Panc1 (cell line): ENCODE data around the gene GAREM2. TPM values are rescaled to one million over a fixed set of nuclear protein-coding genes. Genes with fewer than 3 reads are reported as not detected.

Source experiments
- ATAC-seq: fragments of 200-7000 bp; cut with Tn5 transposase; 2 replicates; pipeline ENCODE4 v1.9.1; 2020; ENCODE audit warnings: mild to moderate bottlenecking, moderate library complexity
- BruUV-seq: library from RNA; stranded (reverse); fragments of 400-500 nt; replicated peaks from 2 replicates; lab custom pipeline; 2021; lab: Mats Ljungman, UMichigan
- CTCF ChIA-PET: fragments of 300-600 bp; sonication (Branson Sonifier 250); formaldehyde crosslinking; loops from one replicate; lab custom pipeline; 2022; ENCODE audit warnings: antibody characterized with exemption; lab: Charles Lee
- POLR2A ChIA-PET: fragments of 300-600 bp; sonication (Branson Sonifier 250); formaldehyde crosslinking; loops from one replicate; lab custom pipeline; 2022; ENCODE audit warnings: antibody characterized with exemption; lab: Charles Lee
- DNase-seq: peaks from one replicate; pipeline ENCODE4 v3.0.0-alpha.2; 2010; ENCODE audit warnings: low read depth, low spot score
- H3K27ac ChIP-seq: 2 replicates; pipeline ENCODE4 v1.5.1; 2011; ENCODE audit warnings: mild to moderate bottlenecking, low read length, inconsistent platforms
- H3K27me3 ChIP-seq: fragments of 200-500 bp; sonication (Bioruptor generic); 2 replicates; pipeline ENCODE4 v1.6.0; 2014; ENCODE audit warnings: low read length, inconsistent platforms; ENCODE audit not compliant: control insufficient read depth, insufficient read depth
- H3K36me3 ChIP-seq: fragments of 200-500 bp; sonication (Bioruptor generic); 2 replicates; pipeline ENCODE4 v1.5.1; 2014; ENCODE audit warnings: inconsistent platforms, mild to moderate bottlenecking, low read length, moderate library complexity; ENCODE audit not compliant: control insufficient read depth, insufficient read depth
- H3K4me1 ChIP-seq: 2 replicates; pipeline ENCODE4 v1.5.1; 2011; ENCODE audit warnings: inconsistent platforms, mild to moderate bottlenecking, low read length, moderate library complexity; ENCODE audit not compliant: control insufficient read depth, insufficient read depth
- H3K4me3 ChIP-seq, 2 experiments: 2 replicates each; pipeline ENCODE4 v1.5.1; 2011 to 2012; ENCODE audit warnings: low read depth in 2 of 2, low read length in 2 of 2, mild to moderate bottlenecking in 2 of 2, inconsistent platforms in 1 of 2, moderate library complexity in 1 of 2
- H3K9me3 ChIP-seq: fragments of 200-500 bp; sonication (Bioruptor generic); 2 replicates; pipeline ENCODE4 v1.5.1; 2014; ENCODE audit warnings: low read depth, mild to moderate bottlenecking, inconsistent platforms, low read length, moderate library complexity; ENCODE audit not compliant: control insufficient read depth, insufficient read depth
- POLR2AphosphoS5 ChIP-seq: IDR thresholded peaks from 2 replicates; pipeline ENCODE4 v1.6.1; 2012; ENCODE audit warnings: mild to moderate bottlenecking, low read depth, low read length, moderate library complexity
- SIN3A ChIP-seq: IDR thresholded peaks from 2 replicates; pipeline ENCODE4 v1.6.1; 2012; ENCODE audit warnings: low read depth, mild to moderate bottlenecking, low read length, moderate library complexity, borderline replicate concordance; ENCODE audit not compliant: insufficient read depth
- TCF7L2 ChIP-seq: IDR thresholded peaks from 2 replicates; pipeline ENCODE4 v1.6.1; 2011; ENCODE audit warnings: mild to moderate bottlenecking, low read depth, low read length, inconsistent platforms
- in situ Hi-C: cut with HindIII; loops from 2 replicates; pipeline ENCODE4 v1.10.0; 2016; ENCODE audit warnings: low sequenced_read_pairs, low pct_unique_long_range_greater_than_20kb
- intact Hi-C: fragments of 100-400 bp; cut with micrococcal nuclease; formaldehyde crosslinking; loops from one replicate; pipeline ENCODE4 v1.10.0; 2022; ENCODE audit not compliant: unreplicated experiment
- total RNA-seq: library from RNA; stranded (reverse); gene quantifications from one replicate; pipeline ENCODE4 v1.2.1, GENCODE V29; 2021; ENCODE audit not compliant: unreplicated experiment
- TF ChIP-seq, protein P1 (sequence below): fragments of 450-650 bp; IDR thresholded peaks from 2 replicates; pipeline ENCODE4 v1.5.1; 2017; ENCODE audit warnings: mild to moderate bottlenecking
- TF ChIP-seq, protein P2 (sequence below), 2 experiments: IDR thresholded peaks; 2 replicates each; pipeline ENCODE4 v1.6.1; 2011 to 2012; ENCODE audit warnings: low read depth in 2 of 2, control low read depth in 1 of 2, low read length in 1 of 2, mild to moderate bottlenecking in 1 of 2, moderate library complexity in 1 of 2; ENCODE audit not compliant: insufficient read depth in 1 of 2

The GAREM2 gene
- total RNA-seq, 1 experiment from 2014 or later = 12.4 TPM

DNA sequence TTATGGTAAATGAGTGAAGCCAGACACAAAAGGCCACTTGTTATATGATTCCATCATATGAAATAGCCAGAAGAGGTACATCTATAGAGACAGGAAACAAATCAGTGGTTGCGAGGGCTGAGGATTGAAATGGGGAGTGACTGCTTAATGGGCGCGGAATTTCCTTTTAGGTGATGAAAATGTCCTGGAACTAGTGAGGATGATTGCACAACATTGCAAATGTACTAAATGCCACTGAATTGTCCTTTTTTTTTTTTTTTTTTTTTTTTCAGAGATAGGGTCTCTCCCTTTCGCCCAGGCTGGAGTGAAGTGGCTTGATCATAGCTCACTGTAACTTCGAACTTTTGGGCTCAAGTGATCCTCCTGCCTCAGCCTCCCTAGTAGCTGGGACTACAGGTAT lies 15.3 kb upstream of the GAREM2 start:
- CTCF ChIA-PET = no interaction called here
- intact Hi-C loops = no loop called here
- TF ChIP-seq, protein P1, sequence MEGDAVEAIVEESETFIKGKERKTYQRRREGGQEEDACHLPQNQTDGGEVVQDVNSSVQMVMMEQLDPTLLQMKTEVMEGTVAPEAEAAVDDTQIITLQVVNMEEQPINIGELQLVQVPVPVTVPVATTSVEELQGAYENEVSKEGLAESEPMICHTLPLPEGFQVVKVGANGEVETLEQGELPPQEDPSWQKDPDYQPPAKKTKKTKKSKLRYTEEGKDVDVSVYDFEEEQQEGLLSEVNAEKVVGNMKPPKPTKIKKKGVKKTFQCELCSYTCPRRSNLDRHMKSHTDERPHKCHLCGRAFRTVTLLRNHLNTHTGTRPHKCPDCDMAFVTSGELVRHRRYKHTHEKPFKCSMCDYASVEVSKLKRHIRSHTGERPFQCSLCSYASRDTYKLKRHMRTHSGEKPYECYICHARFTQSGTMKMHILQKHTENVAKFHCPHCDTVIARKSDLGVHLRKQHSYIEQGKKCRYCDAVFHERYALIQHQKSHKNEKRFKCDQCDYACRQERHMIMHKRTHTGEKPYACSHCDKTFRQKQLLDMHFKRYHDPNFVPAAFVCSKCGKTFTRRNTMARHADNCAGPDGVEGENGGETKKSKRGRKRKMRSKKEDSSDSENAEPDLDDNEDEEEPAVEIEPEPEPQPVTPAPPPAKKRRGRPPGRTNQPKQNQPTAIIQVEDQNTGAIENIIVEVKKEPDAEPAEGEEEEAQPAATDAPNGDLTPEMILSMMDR = no peak
- TF ChIP-seq, protein P2, sequence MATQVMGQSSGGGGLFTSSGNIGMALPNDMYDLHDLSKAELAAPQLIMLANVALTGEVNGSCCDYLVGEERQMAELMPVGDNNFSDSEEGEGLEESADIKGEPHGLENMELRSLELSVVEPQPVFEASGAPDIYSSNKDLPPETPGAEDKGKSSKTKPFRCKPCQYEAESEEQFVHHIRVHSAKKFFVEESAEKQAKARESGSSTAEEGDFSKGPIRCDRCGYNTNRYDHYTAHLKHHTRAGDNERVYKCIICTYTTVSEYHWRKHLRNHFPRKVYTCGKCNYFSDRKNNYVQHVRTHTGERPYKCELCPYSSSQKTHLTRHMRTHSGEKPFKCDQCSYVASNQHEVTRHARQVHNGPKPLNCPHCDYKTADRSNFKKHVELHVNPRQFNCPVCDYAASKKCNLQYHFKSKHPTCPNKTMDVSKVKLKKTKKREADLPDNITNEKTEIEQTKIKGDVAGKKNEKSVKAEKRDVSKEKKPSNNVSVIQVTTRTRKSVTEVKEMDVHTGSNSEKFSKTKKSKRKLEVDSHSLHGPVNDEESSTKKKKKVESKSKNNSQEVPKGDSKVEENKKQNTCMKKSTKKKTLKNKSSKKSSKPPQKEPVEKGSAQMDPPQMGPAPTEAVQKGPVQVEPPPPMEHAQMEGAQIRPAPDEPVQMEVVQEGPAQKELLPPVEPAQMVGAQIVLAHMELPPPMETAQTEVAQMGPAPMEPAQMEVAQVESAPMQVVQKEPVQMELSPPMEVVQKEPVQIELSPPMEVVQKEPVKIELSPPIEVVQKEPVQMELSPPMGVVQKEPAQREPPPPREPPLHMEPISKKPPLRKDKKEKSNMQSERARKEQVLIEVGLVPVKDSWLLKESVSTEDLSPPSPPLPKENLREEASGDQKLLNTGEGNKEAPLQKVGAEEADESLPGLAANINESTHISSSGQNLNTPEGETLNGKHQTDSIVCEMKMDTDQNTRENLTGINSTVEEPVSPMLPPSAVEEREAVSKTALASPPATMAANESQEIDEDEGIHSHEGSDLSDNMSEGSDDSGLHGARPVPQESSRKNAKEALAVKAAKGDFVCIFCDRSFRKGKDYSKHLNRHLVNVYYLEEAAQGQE (IDR thresholded peaks at IDR 0.05; ENCODE audit: insufficient read depth in 1 of 2, low read depth in 2 of 2, low read length in 1 of 2) = no peak
- TF ChIP-seq TCF7L2 = no peak
- TF ChIP-seq SIN3A = no peak
- TF ChIP-seq POLR2AphosphoS5 = no peak

GRCh38 chr2:26161926-26162325 lies 11.0 kb upstream of the GAREM2 start:
- no peaks in the 10 kb centered on the region for H3K27me3 ChIP-seq
- ATAC-seq (no peak), DNase-seq (no peak)
- no peak for TF ChIP-seq POLR2AphosphoS5
- TF ChIP-seq, protein P2 (IDR thresholded peaks at IDR 0.05; ENCODE audit: insufficient read depth in 1 of 2, low read depth in 2 of 2, low read length in 1 of 2) = no peak
- TF ChIP-seq TCF7L2 = no peak
- TF ChIP-seq SIN3A = no peak
- TF ChIP-seq, protein P1 = no peak
- no peaks in the 10 kb centered on the region for H3K9me3 ChIP-seq
- no peak overlapping the region for H3K4me3 ChIP-seq
- ChIA-PET CTCF (no interaction called here), POLR2A (no interaction called here)
- in situ Hi-C loops (no loop called here), intact Hi-C loops (no loop called here)
- H3K36me3 ChIP-seq = no peaks in the 10 kb centered on the region
- no peak overlapping the region for H3K27ac ChIP-seq
- no peaks in the 10 kb centered on the region for H3K4me1 ChIP-seq
- no TSS peak for BruUV-seq

More for the DNA sequence above, 15.3 kb upstream of the GAREM2 start:
- POLR2A ChIA-PET = interaction anchor here (0.6 kb wide), 1 partner anchor 294 kb away, joined by 8 read pairs; no protein-coding TSS in a partner anchor
- Histone ChIP-seq H3K27me3 (no peaks in the 10 kb centered on the region), H3K36me3 (no peaks in the 10 kb centered on the region), H3K4me1 (no peaks in the 10 kb centered on the region), H3K27ac (no peak overlapping the region), H3K4me3 (no peak overlapping the region), H3K9me3 (no peaks in the 10 kb centered on the region)
- DNase-seq (no peak), ATAC-seq (no peak)
- BruUV-seq = no TSS peak
- in situ Hi-C loops = no loop called here
